GM18511 (cell line): ENCODE data around the gene CUL1.

Experiments
- ATAC-seq: cut with Tn5 transposase; IDR thresholded peaks from one replicate; pipeline ENCODE4 v1.9.1; 2021; ENCODE audit warnings: mild to moderate bottlenecking, moderate library complexity; ENCODE audit not compliant: unreplicated experiment

The CUL1 gene

DNA sequence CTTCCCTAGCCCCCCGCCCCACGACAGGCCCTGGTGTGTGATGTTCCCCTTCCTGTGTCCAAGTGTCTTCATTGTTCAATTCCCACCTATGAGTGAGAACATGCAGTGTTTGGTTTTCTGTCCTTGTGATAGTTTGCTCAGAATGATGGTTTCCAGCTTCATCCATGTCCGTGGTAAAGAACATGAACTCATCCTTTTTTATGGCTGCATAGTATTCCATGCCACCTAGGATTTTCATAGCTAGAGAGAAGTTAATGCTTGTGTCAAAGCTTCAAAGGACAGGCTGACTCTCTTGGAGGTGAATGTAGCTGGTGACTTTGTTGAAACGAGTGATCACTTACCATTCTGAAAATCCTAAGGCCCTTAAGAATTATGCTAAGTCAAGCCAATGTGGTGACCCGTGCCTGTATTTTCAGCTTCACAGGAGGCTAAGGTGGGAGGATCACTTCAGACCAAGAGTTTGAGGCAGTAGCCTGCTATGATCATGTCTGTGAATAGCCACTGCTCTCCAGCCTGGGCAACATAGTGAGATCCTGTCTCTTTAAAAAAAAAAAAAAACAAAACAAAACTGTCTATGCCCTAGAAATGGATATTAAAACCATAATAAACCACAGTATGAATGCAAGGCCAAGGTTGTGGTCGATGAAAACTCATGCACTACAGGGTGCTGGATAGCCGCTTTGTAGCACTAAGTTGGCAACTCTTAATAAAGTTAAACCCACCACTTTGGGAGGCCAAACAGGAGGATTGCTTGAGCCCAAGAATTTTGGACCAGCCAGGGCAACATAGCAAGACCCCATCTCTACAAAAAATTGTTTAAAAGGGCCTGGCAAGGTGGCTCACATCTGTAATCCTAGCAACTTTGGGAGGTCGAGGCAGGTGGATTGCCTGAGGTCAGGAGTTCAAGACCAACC lies 52.0 kb downstream of the CUL1 start:
- no peak for ATAC-seq

DNA sequence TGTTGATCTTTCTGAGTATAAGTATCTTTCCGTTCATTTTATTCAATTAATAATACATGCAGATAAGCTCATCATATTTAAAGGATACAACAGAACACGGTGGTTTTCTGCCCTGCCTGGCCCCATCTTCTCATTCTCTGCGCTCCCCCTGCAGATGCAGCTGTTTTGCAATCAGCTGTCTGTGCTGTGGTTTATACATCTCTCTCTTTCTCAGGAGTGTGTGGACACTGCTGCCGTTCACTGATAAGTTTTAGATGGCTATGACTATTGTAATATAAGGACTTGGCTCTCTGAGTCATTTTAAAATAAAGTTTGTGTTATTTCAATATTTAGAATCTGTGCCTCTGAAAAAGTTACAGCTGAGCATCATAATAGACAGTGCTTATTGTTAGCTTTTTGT lies 54.5 kb downstream of the CUL1 start:
- no peak for ATAC-seq

GRCh38 chr7:148754912-148755311 lies 56.2 kb downstream of the CUL1 start:
- no peak for ATAC-seq

DNA sequence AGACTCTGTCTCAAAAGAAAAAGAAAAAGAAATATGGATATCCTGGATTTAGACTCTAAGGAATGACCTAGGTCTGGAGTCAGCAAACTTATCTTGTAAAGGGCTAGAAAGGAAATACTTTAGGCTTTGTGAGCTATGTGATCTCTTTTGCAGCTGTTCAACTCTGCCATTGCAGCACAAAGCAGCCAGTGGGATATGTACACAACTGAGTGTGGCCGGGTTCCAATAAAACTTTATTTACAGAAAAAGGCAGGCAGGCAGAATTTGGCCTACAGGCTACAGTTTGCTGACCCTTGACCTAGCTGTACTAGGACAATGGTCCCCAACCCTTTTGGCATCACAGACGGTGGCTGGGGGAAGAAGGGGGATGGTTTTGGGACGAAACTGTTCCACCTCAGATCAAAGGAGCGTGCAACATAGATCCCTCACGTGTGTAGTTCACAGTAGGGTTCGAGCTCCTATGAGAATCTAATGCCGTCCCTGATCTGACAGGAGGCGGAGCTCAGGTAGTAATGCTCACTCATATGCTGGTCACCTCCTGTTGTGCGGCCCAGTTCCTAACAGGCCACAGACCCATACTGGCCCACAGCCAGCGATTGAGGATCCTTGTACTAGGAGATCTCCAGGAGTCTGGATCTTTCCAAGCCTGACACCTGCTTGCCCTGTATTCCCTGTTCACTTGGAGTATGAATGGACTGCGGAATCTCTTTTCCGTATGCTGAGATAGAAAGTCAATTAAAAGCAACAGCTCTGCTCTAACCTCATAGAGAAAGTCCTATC lies 63.0 kb downstream of the CUL1 start:
- no peak for ATAC-seq

- no peak for ATAC-seq
Observed at GRCh38 chr7:148763622-148764021, 64.9 kb downstream of the CUL1 start.

DNA sequence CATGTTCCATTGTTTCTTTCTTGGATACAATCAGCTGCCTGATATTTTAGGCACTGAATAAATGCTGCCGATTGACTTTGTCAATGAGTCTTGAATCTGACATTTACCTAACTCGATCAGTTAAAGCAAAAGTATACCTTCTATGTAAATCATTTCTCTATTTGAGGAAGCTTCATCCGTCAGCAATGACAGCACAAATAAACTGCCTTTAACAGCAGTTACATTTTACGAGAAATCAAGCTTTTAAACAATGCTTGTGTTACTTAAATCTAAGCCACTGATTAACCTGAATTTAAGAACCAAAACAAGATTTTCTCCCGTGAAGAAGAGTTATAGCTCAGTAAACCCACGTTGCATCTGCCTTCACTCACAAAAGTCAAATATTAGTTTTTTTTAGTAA lies 71.3 kb downstream of the CUL1 start:
- no peak for ATAC-seq

- no peak for ATAC-seq
Observed at GRCh38 chr7:148772297-148773089, 73.8 kb downstream of the CUL1 start.

DNA sequence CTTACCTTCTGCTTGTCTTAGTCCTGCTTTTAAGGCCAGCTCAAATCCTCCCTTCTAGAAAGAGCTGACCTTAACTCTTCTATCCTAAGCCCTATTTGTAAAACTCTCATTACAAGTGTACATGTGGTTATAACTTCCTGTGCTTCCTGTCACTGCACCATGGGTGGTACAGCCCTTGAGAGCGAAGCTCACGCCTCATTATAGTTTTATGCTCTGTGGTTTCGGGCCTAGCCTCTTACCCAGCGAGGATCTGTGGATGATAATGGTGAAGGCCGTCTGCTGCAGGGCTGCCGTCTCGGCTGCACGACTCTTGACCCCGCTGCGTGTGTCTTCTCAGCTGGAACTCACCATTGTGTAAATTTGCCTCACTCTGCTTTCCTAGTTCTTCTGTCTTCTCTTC lies 74.6 kb downstream of the CUL1 start:
- ATAC-seq: peak; percentile 99

DNA sequence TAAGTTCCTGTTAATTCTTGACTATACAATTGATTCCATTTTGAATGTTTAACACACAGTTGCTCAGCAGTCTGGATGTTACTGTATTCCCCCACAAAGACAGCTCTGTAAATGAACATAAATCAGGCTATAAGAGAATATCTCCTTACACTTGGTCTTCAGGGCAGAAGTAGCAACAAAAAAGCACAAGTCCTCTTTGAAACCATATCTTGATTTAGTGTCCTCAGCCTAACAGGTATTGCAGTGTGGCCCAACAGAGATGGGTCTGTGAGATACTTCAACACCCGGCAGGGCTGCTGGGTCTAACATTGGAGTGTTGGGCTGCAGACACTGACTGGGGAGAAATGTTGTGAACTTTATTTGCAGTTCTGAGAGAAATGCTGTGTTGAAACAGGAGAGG lies 75.8 kb downstream of the CUL1 start:
- ATAC-seq: no peak

- ATAC-seq: no peak
Observed at GRCh38 chr7:148782757-148783456, 84.2 kb downstream of the CUL1 start.

DNA sequence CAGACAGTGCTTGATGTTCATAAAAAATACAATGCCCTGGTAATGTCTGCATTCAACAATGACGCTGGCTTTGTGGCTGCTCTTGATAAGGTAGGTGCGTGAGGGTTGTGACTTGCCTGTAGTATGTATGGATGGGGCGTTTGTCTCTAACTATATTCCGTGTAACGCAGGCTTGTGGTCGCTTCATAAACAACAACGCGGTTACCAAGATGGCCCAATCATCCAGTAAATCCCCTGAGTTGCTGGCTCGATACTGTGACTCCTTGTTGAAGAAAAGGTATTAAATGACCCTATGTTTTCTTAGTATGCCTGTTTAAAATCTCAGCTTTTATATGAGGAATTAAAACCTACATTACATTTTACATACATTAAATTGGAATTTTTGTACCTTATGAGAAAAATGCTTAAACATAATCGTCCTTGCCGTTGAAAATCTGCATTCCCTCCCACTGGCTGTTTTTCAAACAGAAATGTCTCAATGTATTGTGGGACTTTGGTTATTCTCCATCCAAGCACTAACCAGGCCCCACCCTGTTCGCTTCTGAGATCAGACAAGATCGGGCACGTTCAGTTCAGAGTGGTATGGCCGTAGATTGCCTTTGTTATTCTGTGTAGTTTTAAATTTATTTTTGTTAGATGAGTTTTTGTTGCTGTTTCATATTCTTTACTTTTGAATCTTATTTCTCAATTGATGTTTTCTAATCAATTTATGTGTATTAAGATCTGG lies 85.3 kb downstream of the CUL1 start:
- ATAC-seq: no peak

DNA sequence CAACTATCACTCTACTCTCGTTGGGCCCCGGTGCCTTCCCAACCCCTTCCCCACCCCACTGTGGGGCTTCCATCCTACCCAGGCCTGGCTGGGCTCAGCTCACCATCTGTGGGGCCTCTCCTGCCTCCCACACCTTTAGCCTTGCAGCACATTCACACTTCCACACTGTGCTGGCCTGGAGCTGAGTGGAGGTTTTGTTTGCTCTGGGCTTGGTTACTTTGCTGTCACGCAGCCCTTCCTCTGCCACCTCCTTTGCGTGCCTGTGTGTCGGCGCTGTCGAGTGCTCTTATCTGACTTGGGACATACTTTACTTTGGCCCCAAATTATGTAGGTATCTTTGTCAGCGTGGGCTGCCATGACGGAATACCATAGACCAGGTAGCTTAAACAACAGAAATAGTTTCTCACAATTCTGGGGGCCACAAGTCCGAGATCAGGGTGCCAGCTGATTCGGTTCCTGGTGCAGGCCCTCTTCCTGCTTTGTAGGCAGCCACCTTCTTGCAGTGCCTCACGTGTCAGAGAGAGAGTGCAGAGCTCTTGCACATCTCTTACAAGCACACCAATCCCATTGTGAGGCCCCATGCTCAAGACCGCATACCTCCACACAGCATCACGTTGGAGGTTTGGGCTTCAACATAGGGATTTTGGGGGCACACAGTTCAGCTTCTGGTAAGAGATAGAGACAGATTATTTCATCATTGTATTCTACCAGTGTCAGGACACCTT lies 89.0 kb downstream of the CUL1 start:
- ATAC-seq: no peak

GRCh38 chr7:148789220-148789619 lies 90.5 kb downstream of the CUL1 start:
- no peak for ATAC-seq

DNA sequence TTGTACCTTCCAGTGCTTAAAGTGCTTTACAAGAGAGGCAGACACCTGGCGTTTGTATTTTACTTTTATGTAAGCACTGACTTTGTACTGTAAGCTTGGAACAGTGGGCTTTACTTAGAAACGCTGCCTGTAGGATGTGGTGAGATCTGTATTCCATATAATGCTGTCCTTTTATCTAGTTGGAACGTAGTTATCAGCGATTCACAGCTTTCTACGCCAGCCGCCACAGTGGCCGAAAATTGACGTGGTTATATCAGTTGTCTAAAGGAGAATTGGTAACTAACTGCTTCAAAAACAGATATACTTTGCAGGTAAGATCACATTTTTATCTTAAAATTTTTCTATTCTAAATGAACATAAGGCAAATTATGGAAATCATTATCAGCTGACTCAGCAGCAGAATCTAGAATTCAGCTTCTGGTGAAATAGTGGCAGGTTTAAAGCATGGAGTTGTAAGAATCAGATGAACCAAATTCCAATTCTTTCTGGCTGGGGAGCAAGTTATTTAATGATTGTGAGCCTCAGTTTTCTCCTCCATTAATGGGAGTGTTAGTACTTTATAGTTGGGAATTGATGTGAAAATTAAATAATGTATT lies 91.5 kb downstream of the CUL1 start:
- no peak for ATAC-seq

GRCh38 chr7:148790850-148791249 lies 92.1 kb downstream of the CUL1 start:
- no peak for ATAC-seq

- no peak for ATAC-seq
Observed at GRCh38 chr7:148791546-148791945, 92.8 kb downstream of the CUL1 start.

DNA sequence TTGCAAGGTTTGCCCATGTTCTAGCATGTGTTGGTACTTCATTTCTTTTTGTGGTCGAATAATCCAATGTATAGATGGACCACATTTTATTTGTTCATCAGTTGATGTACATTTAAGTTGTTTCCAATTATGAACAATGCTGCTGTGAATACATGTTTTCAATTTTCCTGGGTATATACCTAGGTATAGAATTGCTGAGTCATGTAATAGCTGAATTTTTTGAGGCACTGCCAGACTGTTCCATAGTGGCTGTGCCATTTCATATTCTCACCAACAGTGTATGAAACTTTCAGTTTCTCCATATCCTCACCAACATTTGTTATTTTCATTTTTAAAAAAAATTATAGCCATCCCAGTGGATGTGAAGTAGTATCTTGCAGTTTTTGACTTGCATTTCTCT lies 94.9 kb downstream of the CUL1 start:
- ATAC-seq: no peak

DNA sequence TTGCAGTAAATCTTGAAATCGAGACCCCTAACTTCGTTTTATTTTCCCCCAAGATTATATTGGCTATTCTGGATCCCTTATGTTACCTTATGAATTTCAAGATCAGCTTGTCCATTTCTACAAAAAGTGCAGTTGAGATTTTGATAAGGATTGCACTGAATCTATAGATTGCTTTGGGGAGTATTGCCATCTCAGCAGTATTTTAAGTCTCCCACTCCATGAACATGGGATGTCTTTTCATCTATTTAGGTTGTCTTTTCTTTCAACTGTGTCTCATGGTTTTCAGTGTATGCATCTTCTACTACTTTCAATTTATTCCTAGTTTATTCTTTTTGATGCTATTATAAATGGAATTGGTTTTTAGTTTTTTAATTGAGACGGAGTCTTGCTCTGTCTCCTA lies 95.8 kb downstream of the CUL1 start:
- no peak for ATAC-seq

- no peak for ATAC-seq
Observed at GRCh38 chr7:148796841-148797240, 98.1 kb downstream of the CUL1 start.
